Immature natural killer cell (primary cell): ENCODE measurements around the gene INF2. TPM values are rescaled to one million over a fixed set of nuclear protein-coding genes. Genes with fewer than 3 reads are reported as not detected.
A peak's percentile ranks its signal among the peaks of the same experiment; 100 is the strongest.

Source experiments
- DNase-seq, 3 donors: peaks; one replicate each; pipeline ENCODE4 v3.0.0; 2022; ENCODE audit warnings: mixed read lengths in 1 of 3
- H3K27ac Mint-ChIP-seq, 6 donors: one replicate each; pipeline ENCODE4 v1.8.0; 2020; ENCODE audit warnings: mixed read lengths in 6 of 6, mild to moderate bottlenecking in 5 of 6, inconsistent platforms in 4 of 6, moderate library complexity in 3 of 6
- H3K27me3 Mint-ChIP-seq, 3 donors: one replicate each; pipeline ENCODE4 v1.8.0; 2020 to 2021; ENCODE audit warnings: low read depth in 3 of 3, mild to moderate bottlenecking in 3 of 3, mixed read lengths in 3 of 3, moderate library complexity in 3 of 3, inconsistent platforms in 1 of 3
- H3K36me3 Mint-ChIP-seq, 3 donors: one replicate each; pipeline ENCODE4 v1.8.0; 2020; ENCODE audit warnings: mixed read lengths in 3 of 3, inconsistent platforms in 2 of 3, mild to moderate bottlenecking in 2 of 3
- H3K4me1 Mint-ChIP-seq, 2 donors: one replicate each; pipeline ENCODE4 v1.8.0; 2020; ENCODE audit warnings: inconsistent platforms in 2 of 2, mild to moderate bottlenecking in 2 of 2, mixed read lengths in 2 of 2, moderate library complexity in 1 of 2
- H3K4me3 Mint-ChIP-seq, 5 donors: one replicate each; pipeline ENCODE4 v1.8.0; 2020; ENCODE audit warnings: mild to moderate bottlenecking in 5 of 5, mixed read lengths in 5 of 5, inconsistent platforms in 3 of 5, moderate library complexity in 3 of 5
- H3K9me3 Mint-ChIP-seq, 6 donors: one replicate each; pipeline ENCODE4 v1.8.0; 2020; ENCODE audit warnings: mild to moderate bottlenecking in 6 of 6, mixed read lengths in 6 of 6, inconsistent platforms in 4 of 6, moderate library complexity in 3 of 6
- polyA plus RNA-seq, 3 donors: library from polyadenylated mRNA; unstranded; fragments of 300-500 nt; fragmentation: Illumina TruSeq; gene quantifications; one replicate each; pipeline ENCODE4 v1.2.3, GENCODE V29; 2021

Gene INF2
- polyA plus RNA-seq, 3 donors from 2014 or later, result 1.5 to 2.5 TPM; not detected in 1

DNA sequence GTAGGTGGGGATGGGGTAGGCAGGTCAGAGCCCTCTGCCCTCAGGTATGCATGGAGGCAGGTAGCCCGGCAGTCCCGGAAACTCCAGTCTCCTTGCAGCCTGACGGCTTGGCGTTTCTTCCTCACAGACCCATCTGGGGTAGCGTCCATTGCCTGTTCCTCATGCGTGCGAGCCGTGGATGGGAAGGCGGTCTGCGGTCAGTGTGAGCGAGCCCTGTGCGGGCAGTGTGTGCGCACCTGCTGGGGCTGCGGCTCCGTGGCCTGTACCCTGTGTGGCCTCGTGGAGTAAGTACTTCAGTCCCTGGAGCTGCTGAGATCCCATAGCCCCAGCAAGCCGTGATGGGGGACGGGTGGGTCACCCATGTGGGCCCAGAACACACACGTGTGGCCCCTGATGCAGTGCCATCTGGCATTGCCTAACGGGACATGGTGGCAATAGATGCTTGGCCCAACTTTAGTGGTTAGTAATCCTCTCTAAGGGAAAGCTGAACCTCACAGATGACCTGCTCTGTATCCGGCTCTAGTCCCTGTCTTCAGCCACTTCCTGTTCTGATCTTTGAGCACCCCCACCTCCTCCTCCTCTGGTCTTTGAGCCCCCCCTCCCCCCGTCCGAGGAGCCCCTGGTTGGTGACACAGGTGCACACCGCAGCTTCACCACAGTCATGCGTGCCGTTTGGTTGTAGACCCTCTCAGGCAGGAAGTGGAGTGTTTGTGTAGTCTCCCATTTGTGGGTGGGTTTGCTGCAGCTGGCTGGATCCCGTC lies 67.2 kb downstream of the INF2 start:
- Mint-ChIP-seq H3K27me3 (peaks cover 4 to 15% (median 15%) of the 10 kb centered on the region in 3 donors), H3K4me1 (peaks cover 28 to 33% of the 10 kb centered on the region in 2 donors), H3K36me3 (peaks cover 0 to 10% (median 10%) of the 10 kb centered on the region in 3 donors), H3K9me3 (no peaks in the 10 kb centered on the region), H3K4me3 (no peak overlapping the region), H3K27ac (peak overlapping the region in 2 of 6 donors; percentile 24 to 43)
- DNase-seq, result no peak

DNA sequence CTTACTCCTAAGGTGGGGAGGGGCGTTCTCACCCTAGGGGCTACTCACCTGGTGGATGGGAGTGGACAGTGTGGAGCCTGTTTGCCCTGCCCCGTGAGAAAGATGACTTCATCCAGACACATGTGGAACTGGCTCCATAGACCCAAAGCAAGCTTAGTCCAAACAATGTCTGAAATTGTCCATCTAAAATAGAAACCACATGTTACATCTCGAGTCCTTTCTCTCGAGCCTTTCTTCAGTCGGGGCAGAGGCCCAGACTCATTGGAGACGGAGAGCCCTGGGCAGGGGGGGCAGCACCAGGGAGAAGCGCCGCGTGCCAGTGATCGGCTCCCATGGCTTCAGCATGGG lies 67.8 kb downstream of the INF2 start:
- peaks cover 27 to 33% of the 10 kb centered on the region in 2 donors for H3K4me1 Mint-ChIP-seq
- no peak overlapping the region for H3K4me3 Mint-ChIP-seq
- peak overlapping the region in 1 of 6 donors; percentile 43 for H3K27ac Mint-ChIP-seq
- H3K9me3 Mint-ChIP-seq, result no peaks in the 10 kb centered on the region
- peaks cover 3 to 14% (median 12%) of the 10 kb centered on the region in 3 donors for H3K36me3 Mint-ChIP-seq
- no peak for DNase-seq
- H3K27me3 Mint-ChIP-seq, result peaks cover 4 to 17% (median 15%) of the 10 kb centered on the region in 3 donors

DNA sequence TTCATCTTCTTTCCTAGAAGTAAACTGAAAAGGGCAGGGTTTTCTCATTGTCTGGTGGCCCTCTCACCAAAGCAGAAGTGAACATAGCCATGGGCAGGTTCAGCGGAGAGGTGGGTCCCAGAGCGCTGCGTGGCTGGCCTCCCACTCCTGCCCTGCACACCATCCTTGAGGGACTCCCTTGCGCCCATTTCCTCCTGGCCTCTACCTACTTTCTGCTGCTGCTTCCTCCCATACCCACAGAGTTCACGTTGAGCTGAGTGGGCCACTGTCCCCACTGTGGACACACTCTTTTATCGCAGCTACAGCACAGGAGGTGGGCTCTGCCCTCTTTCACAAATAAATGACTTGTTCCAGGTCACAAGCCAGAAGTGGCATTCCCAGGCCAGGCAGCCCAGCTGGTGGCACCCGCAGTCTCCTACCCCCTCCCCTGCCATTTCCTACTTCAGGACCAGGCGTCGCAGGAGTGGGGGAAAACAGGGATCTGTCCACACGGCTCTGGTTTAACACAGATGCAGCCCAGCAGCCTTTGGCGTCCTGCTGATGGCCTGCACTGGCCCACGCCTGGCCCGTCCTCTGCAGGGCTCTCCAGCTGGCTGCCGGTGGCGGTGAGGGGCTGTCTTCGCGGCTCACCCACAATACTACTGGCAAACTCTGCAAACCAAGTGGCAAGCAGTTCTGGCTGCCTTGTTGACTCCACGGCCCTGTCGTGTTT lies 68.4 kb downstream of the INF2 start:
- Mint-ChIP-seq H3K4me1 (peaks cover 21 to 29% of the 10 kb centered on the region in 2 donors), H3K4me3 (no peak overlapping the region), H3K27me3 (peaks cover under 1 to 13% (median 11%) of the 10 kb centered on the region in 3 donors), H3K36me3 (peaks cover 4 to 16% (median 14%) of the 10 kb centered on the region in 3 donors), H3K9me3 (no peaks in the 10 kb centered on the region), H3K27ac (no peak overlapping the region)
- DNase-seq, result no peak

DNA sequence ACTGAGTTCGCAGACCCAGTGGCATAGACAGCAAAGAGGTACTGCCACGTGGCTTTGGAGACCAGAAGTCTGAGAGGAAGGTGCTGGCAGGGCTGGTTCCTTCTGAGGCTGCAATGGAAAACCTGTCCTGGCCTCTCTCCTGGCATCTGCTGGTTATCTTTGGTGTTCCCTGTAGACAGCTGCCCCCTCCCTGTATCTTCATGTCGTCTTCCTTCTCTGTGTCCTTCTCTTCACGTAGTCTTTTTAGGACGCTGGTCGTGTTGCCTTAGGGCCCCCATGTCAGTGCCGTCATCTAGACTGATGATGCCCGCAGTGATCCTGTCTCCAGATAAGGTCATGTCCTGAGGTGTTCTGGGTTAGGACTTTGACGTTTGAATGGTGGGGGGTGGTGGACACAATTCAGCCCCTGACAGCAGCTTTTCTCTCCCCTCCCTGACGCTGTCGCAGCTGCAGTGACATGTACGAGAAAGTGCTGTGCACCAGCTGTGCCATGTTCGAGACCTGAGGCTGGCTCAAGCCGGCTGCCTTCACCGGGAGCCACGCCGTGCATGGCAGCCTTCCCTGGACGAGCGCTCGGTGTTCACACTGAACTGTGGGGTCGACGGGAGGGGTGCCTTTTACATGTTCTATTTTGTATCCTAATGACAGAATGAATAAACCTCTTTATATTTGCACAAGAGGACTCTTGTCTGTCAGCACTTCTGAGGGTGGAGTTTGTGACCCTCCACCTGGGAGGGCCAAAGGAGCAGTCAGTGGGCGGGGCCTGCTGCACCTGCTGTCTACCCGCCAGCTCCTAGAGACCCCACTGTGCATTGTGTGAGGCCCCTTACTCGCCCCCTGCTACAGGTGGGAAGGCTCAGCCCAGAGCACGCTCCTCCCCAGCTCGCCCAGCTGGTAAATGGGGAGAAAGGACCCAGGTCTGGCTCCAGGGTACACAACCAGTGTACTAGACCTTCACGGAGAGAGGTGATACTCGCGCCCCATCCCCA lies 69.9 kb downstream of the INF2 start:
- Mint-ChIP-seq H3K9me3 (no peaks in the 10 kb centered on the region), H3K27me3 (peaks cover 0 to 9% (median 6%) of the 10 kb centered on the region in 3 donors), H3K36me3 (peaks cover 4 to 16% (median 14%) of the 10 kb centered on the region in 3 donors), H3K4me1 (peaks cover 11 to 17% of the 10 kb centered on the region in 2 donors), H3K4me3 (no peak overlapping the region), H3K27ac (no peak overlapping the region)
- DNase-seq, result no peak

DNA sequence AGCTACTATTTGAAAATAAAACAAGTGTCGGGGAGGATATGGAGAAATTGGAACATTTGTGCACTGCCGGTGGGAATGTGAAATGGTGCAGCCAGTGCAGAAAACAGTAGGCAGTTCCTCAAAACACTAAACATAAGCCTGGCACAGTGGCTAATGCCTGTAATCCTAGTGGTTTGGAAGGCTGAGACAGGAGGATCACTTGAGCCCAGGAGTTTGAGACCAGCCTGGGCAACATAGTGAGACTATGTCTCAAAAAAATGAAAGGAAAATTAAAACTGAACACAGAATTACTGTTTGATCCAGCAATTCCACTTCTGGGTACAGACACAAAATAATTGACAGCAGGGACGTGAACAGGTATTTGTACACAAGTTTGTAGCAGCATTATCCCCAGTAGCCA lies 76.1 kb downstream of the INF2 start:
- Mint-ChIP-seq H3K9me3 (no peaks in the 10 kb centered on the region), H3K4me3 (no peak overlapping the region), H3K27ac (peak overlapping the region in 2 of 6 donors; percentile 20 to 53), H3K4me1 (peaks cover 0 to 1% of the 10 kb centered on the region in 2 donors), H3K27me3 (peaks cover 0 to 4% (median 2%) of the 10 kb centered on the region in 3 donors), H3K36me3 (peaks cover 4 to 11% (median 11%) of the 10 kb centered on the region in 3 donors)
- DNase-seq, result no peak

DNA sequence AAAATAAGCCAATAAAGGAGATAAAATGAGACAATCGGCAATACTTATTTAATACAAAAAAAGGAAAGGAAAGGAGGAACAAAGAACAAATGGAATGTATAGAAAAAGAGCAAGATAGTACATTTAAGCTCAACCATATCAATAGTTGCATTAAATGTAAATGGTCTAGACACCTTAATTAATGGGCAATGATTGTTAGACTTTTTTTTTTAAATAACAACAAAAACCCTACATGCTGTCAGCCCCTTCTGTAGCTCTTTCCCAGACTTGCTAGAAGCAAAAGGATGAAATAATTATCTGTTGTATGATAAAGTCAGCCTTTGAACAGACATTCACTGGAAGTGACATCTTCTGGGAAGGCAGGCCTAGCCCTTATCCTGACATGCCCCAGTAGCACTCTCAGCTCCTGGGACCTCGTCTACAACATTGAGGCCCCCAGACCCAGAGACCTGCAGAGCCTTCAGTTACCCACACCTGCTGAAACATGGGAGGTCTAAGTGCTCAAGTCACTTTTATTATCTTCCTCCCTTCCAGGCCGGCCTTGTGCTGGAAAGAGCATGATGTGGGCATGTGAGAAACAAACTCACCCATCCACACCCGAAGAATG lies 76.9 kb downstream of the INF2 start:
- peaks cover 0 to 4% (median 0%) of the 10 kb centered on the region in 3 donors for H3K27me3 Mint-ChIP-seq
- H3K9me3 Mint-ChIP-seq, result no peaks in the 10 kb centered on the region
- H3K4me1 Mint-ChIP-seq, result peaks cover 0 to 1% of the 10 kb centered on the region in 2 donors
- no peak overlapping the region for H3K27ac Mint-ChIP-seq
- H3K36me3 Mint-ChIP-seq, result peaks cover 7 to 15% (median 12%) of the 10 kb centered on the region in 3 donors
- DNase-seq, result no peak
- H3K4me3 Mint-ChIP-seq, result no peak overlapping the region

DNA sequence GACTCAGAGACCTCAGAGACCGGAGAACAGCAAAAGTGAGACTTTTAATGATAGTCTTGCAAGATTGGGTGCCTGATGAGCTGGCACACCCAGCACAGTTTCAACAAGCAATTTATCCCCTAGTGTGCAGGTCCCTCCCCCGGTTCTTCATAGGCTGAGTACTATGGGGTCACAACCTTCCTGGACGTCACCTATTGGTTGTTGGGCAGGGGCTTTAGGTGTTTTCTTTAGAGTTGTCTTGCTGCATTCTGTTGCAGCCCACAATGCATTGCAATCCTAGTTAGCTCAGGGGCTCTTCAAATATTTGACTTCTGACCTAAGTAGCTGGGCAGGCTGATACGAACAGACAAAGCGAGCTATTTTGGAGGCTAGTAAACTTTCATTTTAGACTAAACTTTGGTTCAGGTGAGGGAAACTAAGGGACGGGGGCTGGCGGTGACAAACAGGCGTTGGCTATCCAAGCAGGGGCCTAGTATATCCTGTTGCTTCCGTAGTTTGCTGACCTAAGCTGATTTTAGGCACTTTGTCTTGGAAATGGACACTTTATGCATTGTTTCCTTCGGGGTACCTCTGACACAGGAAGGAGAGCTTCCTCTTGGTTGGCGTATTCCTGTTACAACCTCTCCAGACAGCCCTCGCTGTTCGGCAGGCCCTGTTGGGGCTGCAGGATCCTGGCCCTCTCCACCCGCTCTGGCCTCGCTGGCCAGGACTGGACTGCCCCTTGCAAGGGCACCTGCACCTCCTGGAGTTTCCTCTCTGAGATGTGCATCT lies 77.6 kb downstream of the INF2 start:
- Mint-ChIP-seq H3K4me3 (no peak overlapping the region), H3K27me3 (peaks cover 0 to 6% (median 0%) of the 10 kb centered on the region in 3 donors), H3K4me1 (peaks cover 0 to 1% of the 10 kb centered on the region in 2 donors), H3K27ac (no peak overlapping the region), H3K9me3 (no peaks in the 10 kb centered on the region), H3K36me3 (peaks cover 6 to 14% (median 10%) of the 10 kb centered on the region in 3 donors)
- no peak for DNase-seq

DNA sequence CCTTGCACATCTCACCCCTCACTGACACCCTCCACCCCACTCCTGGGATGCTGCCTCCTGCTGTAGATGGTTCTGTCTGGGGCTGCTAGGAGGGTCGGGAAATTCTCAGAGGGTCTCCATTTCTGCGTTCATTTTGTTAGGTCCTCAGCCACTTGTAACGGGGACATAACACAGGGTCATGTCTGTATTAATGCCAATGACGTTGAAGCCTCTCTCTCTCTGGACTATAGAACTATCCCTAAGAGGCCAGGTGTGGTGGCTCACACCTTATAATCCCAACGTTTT lies 78.2 kb downstream of the INF2 start:
- peaks cover 0 to 1% of the 10 kb centered on the region in 2 donors for H3K4me1 Mint-ChIP-seq
- H3K27me3 Mint-ChIP-seq, result peaks cover 0 to 5% (median 0%) of the 10 kb centered on the region in 3 donors
- H3K36me3 Mint-ChIP-seq, result peaks cover 3 to 12% (median 9%) of the 10 kb centered on the region in 3 donors
- H3K4me3 Mint-ChIP-seq, result no peak overlapping the region
- no peaks in the 10 kb centered on the region for H3K9me3 Mint-ChIP-seq
- H3K27ac Mint-ChIP-seq, result no peak overlapping the region
- DNase-seq, result no peak

DNA sequence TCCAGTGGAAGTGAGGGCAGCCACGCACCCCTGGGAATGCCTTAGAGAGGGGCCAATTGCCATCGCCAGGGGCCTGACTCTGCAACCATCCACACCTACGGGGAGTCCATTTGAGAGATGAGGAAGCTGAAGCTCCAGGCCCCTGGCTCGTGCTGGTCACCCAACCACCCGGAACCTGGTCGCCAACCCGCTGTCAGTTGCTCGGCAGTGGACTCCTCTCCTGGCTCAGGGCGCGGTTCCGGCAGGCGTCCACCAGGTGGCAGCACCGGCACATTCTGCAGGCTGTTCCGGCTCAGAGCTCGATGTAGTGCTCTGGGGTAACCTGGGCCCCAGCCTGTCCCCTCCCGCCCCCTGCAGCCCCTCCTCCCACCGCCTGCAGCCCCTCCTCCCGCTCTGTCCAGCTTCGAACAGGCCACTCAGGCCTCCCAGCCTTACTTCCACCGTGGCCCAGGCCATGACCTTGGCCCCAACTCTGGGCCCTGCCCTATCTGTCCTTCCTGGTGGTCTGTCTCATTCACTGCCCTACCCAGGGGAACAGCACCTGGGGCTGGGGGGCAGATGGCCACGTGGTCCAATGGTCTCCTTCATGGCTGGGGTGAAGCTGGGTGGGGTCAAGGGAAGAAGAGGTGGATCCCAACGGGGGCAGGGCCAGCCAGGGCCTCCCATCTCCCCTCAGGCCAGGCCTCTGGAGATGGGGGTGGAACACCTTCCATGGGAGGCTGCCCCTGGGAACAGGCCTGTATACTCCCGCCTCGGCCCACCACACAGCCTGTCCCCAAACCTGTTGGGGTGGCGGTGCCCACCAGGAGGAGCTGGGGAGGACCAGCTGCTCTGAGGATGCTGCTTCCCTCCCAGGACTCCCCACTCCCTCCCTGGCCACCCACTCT lies 79.3 kb downstream of the INF2 start:
- peak; percentile 84 to 87 (median 84) for DNase-seq
- Mint-ChIP-seq H3K27me3 (peaks cover 0 to 5% (median 0%) of the 10 kb centered on the region in 3 donors), H3K36me3 (peaks cover 3 to 12% (median 9%) of the 10 kb centered on the region in 3 donors), H3K27ac (peak overlapping the region in 3 of 6 donors; percentile 28 to 51 (median 45)), H3K4me1 (peaks cover 0 to 1% of the 10 kb centered on the region in 2 donors), H3K9me3 (no peaks in the 10 kb centered on the region), H3K4me3 (no peak overlapping the region)

DNA sequence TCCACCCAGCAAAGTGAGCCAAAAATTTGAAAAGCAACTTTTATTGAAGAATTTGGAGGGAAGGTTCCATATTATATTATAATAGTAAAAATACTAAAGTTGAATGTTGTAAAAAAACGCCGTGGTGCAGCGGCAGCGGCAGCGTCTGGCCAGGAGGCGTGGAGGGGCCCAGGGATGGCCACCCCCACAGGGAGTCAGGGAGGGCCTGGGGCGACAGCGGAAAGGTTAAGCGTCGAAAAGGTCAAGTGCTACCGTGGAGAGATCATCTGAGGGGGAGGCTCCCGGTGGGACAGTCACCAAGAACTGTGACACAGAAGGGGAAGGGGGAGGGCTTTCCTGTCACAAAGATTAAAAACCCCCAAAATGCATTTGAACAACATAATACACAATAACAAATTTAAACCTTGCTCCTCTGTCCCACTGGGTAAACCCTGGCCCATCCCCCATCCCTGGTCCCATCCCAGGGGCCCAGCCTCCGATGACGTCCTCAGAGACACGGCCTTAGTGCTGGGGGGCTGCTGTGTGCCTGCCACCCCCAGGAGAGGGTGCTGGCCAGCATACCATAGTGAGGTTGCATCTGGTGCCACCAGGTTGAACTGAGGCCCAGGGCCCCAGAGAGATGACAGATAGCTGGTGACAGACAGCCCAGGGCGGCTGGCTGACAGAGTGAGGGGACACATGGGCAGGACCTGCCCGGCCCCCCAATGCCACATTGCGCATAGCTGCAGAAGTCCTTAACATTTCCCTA lies 80.1 kb downstream of the INF2 start:
- no peak for DNase-seq
- Mint-ChIP-seq H3K4me3 (no peak overlapping the region), H3K27ac (no peak overlapping the region), H3K36me3 (peaks cover 3 to 12% (median 9%) of the 10 kb centered on the region in 3 donors), H3K4me1 (peaks cover 0 to 1% of the 10 kb centered on the region in 2 donors), H3K27me3 (peaks cover 0 to 5% (median 0%) of the 10 kb centered on the region in 3 donors), H3K9me3 (no peaks in the 10 kb centered on the region)

DNA sequence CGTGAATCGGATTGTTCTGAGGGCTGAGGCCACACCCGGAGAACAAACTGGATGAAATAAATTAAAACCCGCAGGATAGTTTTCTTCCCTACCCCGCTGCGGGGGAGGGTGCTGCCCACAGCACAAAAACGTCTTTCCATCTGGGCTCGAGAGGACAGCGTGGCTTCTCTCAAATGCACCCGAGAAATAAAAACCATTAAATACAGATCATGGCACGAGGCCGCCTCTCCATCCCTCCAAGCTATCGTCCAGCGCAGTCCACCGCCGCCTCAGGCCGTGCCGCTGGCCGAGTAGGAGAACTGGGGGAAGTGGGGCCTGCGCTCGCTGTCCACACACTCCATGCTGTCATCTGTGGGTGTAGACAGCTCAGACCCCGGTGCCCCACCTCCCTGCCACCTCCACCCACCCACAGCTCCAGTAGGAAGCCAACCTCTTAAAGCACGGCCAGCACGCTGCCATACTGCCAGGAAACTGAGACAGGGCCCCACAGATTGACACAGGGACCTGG lies 80.7 kb downstream of the INF2 start:
- no peak overlapping the region for H3K4me3 Mint-ChIP-seq
- H3K9me3 Mint-ChIP-seq, result no peaks in the 10 kb centered on the region
- H3K4me1 Mint-ChIP-seq, result peaks cover 0 to 1% of the 10 kb centered on the region in 2 donors
- H3K27me3 Mint-ChIP-seq, result peaks cover 0 to 5% (median 0%) of the 10 kb centered on the region in 3 donors
- H3K36me3 Mint-ChIP-seq, result peaks cover 3 to 12% (median 9%) of the 10 kb centered on the region in 3 donors
- no peak for DNase-seq
- H3K27ac Mint-ChIP-seq, result no peak overlapping the region
